Activated naive CD4-positive, alpha-beta T cell treated with Interleukin-2 at 50 U/mL for 16 hours (primary cell): Measurements from ENCODE around the gene OSBPL6.
"Not testable (repeated sequence)": the region's sequence is repeated elsewhere in the genome, so short reads cannot be mapped to it uniquely, and the experiment has no call there.

Experiments
- DNase-seq: peaks from one replicate; pipeline ENCODE4 v3.0.0-alpha.2; 2020

The OSBPL6 gene

DNA sequence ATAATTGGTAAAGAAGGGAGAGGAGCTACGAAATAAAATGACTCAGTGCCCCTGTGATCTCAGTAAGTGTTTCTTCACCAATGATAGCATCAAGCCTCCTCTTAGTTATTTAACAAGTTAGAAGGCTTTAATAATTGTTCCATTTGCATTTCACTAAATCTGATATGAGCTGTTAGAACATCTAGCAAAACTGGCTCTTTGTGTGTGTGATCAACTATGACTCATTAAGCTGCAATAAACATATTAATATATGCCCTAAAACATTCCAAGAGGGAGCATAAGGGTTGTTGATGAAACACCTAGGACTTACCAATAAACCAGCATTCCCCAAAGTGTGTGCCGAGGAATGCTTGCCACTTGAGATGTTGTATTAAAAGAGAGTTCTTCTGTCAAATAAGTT, 115.2 kb downstream of the OSBPL6 start:
- no peak for DNase-seq

DNA sequence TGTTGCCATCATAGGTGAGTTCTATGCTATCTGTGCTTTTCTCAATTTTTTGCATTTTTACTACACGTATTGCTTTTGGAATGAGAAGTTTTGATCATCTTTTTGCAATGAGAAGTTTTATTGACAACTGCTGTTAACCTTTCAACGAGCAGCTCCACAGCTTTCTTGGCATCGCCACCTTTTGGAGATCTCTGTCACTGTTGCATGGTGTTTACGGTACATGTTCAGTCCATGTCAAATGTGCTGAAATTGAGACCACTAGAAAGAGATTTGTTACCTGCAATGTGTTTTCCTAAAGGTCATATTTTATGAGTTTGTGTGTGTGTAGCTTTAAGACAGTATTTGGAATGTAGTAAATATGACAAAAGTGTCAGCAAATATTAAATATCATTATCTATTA, 120.8 kb downstream of the OSBPL6 start:
- DNase-seq = no peak

DNA sequence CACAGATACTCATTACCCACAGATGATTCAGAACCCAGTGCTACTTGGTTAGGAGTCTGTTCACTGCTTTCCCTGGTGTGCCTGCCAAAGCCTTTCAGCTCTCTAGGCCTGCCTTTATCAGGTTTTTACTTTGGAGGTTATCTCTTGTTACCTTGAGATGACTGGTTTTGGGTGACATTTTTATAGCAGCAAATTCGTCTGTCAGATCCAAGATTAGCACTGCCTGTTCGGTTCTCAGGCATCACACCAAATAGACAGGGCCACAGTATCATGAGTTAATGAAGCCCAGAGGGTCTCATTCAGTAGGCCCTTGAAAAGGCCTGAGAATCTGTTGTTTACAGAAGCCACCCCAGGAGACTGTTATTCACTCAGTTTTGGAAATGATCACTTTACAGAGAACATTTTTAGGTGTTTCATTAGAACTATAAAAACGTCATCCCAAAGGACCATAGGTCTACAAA, 121.2 kb downstream of the OSBPL6 start:
- DNase-seq = no peak

DNA sequence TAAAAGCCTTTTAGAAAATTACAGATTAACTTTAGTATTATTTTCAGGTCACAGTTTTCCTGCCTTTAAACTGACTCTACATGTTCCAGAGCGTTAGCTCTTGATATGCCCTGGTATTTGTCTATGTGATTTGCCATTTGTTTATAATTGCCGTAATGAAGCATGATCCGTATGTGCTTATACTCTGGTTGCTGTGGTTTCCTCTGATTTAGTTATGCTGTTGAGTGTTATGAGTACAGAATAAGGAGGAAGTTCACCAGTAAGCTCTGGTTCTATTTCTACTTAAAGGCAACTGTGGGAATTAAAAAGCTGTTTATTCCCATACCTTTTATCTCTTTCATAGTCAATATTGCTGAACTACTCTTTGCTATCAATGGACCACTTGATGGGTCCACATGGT, 123.5 kb downstream of the OSBPL6 start:
- DNase-seq = no peak

DNA sequence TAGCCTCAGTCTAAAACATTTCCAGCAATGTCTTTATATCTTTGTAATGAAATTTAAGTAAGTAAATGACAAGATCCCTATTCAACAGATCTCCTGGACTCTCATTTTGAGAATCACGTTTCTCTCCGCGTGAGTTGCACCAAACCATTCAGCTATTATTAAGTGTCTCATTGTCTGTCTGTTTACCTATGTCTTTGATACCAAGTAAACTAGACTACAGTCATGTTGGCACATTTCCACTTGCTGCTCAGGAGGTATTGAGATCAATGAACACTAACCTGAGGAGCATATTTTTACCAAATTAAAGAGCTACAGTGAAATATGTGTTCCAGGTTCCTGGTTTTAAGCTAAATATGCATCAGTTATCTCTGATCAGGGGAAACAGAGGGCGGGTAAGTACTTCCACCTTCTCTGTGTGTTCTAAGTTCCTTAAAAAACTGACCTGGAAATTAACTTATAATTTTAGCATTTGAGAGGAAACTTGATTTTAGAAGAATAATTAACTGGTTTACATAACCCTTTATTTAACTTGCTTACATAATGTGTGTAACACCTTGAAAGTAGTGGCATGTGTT, 125.8 kb downstream of the OSBPL6 start:
- DNase-seq = no peak

DNA sequence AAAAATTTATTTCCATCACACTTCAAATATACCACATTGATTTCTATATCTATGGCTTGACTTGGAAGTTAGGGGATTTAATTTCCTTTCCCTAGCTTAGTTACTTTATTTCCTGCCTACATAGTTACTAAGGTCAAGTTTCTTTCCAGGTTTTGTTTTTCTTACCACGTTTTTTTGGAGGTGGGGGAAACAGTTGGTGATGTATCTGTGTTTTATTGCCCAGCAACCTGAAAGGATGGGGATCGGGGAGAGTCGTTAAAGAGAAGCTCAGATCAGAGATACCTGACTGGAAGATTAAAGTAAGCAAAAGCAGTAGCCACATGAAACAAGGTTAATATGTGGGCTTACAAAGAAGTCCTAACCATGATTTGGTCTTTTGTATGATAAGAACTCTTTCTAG, 127.8 kb downstream of the OSBPL6 start:
- DNase-seq = no peak

DNA sequence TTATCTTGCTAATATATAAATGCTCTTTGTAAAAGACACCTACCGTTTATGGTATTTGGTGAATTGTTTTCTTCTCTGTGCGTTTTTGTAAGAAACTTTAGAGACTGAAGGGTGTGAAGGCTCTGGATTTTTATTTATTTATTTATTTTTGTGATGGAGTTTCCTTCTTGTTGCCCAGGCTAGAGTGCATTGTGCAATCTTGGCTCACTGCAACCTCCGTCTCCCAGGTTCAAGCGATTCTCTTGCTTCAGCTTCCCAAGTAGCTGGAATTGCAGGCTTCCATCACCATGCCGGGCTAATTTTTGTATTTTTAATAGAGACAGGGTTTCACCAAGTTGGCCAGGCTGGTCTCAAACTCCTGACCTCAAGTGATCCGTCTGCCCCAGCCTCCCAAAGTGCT, 129.0 kb downstream of the OSBPL6 start:
- not testable (repeated sequence) for DNase-seq

DNA sequence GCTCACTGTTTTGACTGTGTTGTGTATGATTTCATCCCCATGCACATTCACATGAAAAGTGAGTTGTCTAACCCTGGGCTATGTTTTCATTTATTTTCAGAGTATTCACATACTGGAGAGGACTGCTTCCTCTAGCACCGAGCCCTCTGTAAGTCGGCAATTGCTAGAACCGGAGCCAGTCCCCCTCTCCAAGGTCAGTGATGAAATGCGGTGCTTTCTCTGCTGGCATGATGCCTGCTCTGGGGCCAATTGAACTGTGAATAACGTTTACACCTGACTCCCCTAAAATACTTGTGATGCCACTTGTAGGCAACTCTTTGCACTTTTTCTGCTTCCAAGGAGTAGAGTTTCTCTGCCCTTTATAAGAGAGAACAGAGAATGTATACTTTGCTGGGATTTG, 129.8 kb downstream of the OSBPL6 start:
- no peak for DNase-seq

DNA sequence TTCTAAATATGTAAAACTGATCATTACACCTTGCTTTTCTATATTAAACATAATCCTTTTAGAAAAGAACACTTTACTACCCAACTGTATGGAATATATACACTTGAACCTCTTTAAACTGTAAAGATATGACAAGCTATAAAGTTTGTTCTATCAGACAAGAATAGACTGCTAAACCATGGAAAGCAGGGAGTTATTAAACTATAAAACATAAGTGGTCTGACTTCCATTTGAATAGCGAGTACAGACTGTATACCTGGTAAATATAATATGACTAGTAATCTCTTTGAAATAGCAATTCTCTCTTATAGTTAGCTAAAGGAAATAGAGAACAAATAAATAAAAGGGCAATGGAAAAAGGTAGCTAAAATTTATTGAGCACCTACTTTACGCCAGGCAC, 131.0 kb downstream of the OSBPL6 start:
- DNase-seq = no peak

GRCh38 chr2:178327516-178327915, 133.2 kb downstream of the OSBPL6 start:
- no peak for DNase-seq

- DNase-seq = no peak
Measured at GRCh38 chr2:178328037-178328436, 133.7 kb downstream of the OSBPL6 start.

- DNase-seq = no peak
Measured at GRCh38 chr2:178330175-178331017, 136.1 kb downstream of the OSBPL6 start.

DNA sequence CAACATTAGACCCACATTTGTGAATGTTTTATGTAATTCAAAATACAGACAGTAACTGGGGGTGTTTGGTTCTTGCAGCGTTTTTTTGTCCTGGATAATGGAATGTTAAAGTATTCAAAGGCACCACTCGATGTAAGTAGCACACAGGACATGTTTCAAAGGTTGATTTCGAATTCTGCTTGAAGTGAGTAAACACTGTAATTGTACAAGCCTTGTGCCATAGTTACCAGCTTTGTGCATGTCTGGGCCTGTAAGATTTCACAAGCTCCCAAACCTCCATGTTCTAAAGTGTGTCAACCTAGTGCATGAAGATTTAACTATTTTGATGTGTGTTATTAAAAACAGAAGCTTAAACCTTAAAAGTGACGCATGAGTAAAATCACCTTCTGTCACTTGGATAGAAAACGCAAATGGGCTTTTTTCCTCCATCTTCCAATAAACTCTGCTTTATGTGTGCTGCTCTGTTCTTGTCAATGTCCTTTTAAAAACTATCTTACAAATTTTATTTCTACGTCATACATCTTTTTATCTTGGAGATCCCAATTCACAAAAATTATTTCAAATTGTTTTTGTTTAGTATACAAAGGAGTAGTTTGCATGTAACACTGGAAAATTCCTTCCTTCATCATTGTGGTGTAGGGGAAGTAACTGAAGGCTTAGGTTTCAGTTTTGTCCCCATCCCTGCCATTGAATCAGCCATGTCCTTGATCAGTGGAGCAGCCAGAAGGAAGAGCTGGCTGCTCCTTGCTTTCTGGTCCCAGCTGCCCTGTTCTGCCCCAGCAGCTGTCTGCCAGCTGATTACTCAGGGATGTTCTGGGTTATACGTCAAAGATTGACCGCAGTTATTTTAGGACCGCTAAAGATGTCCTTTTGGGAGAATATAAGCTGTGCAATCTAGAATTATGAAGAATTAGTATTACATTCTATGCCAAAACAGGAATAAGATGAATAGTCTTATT, 137.4 kb downstream of the OSBPL6 start:
- no peak for DNase-seq

DNA sequence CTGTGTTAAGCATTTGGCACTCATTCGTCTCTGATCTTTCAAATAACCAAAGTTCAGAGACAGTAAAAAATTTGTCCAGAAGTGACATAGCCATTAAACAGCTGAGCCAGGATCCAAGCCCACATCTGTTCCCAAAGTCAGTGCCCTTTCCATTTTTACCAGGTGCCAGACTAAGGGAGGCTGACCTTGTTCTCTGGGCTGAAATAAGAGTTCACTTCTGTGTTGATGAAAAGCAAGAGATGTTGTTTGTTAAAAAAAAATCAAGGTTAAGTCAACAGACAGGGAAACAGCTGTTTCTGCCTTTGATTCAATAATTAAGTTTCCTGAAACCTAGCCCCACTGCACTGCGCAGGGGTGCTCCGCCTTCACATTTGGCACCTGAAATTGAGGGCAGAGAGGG, 139.5 kb downstream of the OSBPL6 start:
- DNase-seq = no peak

GRCh38 chr2:178335230-178335629, 140.9 kb downstream of the OSBPL6 start:
- no peak for DNase-seq

DNA sequence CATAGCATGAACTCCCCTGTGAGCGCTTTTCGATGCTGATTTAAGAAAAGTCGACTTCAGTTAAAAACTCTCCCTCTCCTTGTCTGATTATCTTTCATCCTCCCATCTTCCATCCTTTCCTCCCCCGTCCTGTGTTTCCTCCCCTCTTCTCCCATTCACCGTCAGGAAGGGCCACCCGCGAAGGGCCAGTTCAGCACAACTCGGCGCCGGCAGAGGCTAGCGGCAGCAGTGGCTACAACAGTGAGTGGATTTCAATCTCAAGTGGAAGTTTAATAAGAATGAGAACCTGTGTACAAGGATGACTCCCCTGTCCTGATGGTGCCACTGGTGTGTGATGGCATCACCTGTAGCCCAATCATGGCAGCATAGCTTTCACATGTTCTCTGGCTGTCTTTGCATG, 149.8 kb downstream of the OSBPL6 start:
- no peak for DNase-seq

DNA sequence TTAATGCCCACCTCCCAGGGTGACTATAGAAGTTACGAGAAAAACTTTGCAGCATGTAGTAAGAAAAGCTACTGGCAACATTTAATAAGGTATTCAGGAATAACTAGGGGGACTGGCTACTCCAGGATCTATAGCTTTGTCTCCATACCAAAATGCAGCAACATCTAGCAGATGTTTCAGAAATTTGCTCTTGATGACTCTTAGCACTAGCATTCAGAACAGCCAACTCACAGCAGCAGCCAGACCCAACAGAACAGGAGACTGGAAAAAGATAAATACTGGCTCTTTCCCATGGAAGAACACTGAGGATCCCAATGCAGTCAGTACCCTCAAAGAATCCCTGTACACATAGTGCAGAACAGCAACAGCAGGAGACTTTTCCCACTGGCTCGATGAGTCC, 151.6 kb downstream of the OSBPL6 start:
- DNase-seq = no peak

GRCh38 chr2:178350051-178350450, 155.7 kb downstream of the OSBPL6 start:
- no peak for DNase-seq

GRCh38 chr2:178357704-178358103, 163.4 kb downstream of the OSBPL6 start:
- not testable (repeated sequence) for DNase-seq

GRCh38 chr2:178359192-178359912, 165.0 kb downstream of the OSBPL6 start:
- no peak for DNase-seq

- DNase-seq = no peak
Measured at GRCh38 chr2:178361588-178361987, 167.3 kb downstream of the OSBPL6 start.

GRCh38 chr2:178363252-178363651, 168.9 kb downstream of the OSBPL6 start:
- no peak for DNase-seq

DNA sequence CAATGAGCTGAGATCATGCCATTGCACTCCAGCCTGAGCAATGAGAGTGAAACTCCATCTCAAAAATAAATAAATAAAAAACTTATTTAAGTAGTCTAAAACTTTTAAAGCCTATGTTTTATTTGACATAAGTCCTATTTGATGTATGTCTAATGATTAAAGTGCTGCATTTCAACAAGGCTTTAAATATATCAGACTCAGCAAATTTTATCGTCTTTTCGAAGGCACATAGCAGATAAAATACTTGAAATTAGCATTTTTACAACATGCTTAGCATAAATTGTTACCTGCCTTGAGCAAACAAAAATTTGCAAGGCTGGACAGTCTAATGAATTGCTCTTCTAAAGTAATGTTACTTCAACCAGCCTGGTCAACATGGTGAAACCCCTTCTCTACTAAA, 170.8 kb downstream of the OSBPL6 start:
- no peak for DNase-seq
